Measurements from ENCODE around the gene SLC12A4. TPM values are rescaled to one million over a fixed set of nuclear protein-coding genes. Genes with fewer than 3 reads are reported as not detected.

SLC12A4 gene
- total and polyA plus RNA-seq, 4 donors: 8.0 to 37.3 (median 17.1) TPM

- no peak overlapping the region for H3K9ac ChIP-seq (ENCODE audit: low read depth in 1 of 2, low read length in 2 of 2)
- TF ChIP-seq CTCF (IDR thresholded peaks at IDR 0.05; ENCODE audit: low read depth, low read length, missing input control) (no peak), TAF1 (conservative IDR thresholded peaks at IDR 0.05) (no peak), ATF3 (IDR thresholded peaks at IDR 0.05) (no peak), FOXA1 (IDR thresholded peaks at IDR 0.05) (no peak), JUND (IDR thresholded peaks at IDR 0.05) (no peak), MAX (IDR thresholded peaks at IDR 0.05) (no peak), ZBTB33 (IDR thresholded peaks at IDR 0.05) (no peak)
- H3K27me3 ChIP-seq (ENCODE audit: control insufficient read depth in 4 of 4, insufficient read depth in 4 of 4, low read length in 3 of 4): no peaks in the 10 kb centered on the region
- H3K4me1 ChIP-seq (ENCODE audit: control insufficient read depth in 4 of 4, insufficient read depth in 4 of 4, low read length in 3 of 4): no peaks in the 10 kb centered on the region
- no peak overlapping the region for H3K4me3 ChIP-seq (ENCODE audit: low read depth in 1 of 3, low read length in 3 of 3)
- DNase-seq (ENCODE audit: low spot score): peak; percentile 26
- no peak overlapping the region for H3K27ac ChIP-seq (ENCODE audit: low read depth in 1 of 2, low read length in 2 of 2)
- no peaks in the 10 kb centered on the region for H3K9me3 ChIP-seq (ENCODE audit: control insufficient read depth in 4 of 4, low read length in 3 of 4)
- peaks cover 0 to 22% (median 6%) of the 10 kb centered on the region in 4 donors for H3K36me3 ChIP-seq (ENCODE audit: control insufficient read depth in 4 of 4, insufficient read depth in 3 of 4, low read depth in 1 of 4, low read length in 3 of 4)
- WGBS: 91% methylated on average over 8 of the region's 8 CpGs
Observed at GRCh38 chr16:67922740-67923139, 45.7 kb downstream of the SLC12A4 start.

- TF ChIP-seq GABPA (IDR thresholded peaks at IDR 0.05 in 1 of 2, conservative IDR thresholded peaks at IDR 0.05 in 1 of 2) (no peak), EGR1 (IDR thresholded peaks at IDR 0.05; ENCODE audit: low read depth in 2 of 2) (no peak), FOXA1 (IDR thresholded peaks at IDR 0.05) (no peak), RXRA (IDR thresholded peaks at IDR 0.05) (no peak), CTCF (IDR thresholded peaks at IDR 0.05; ENCODE audit: low read depth, low read length, missing input control) (no peak), TAF1 (conservative IDR thresholded peaks at IDR 0.05) (no peak), HNF4G (IDR thresholded peaks at IDR 0.05) (no peak), JUND (IDR thresholded peaks at IDR 0.05) (no peak), SP1 (IDR thresholded peaks at IDR 0.05) (no peak), HNF4A (conservative IDR thresholded peaks at IDR 0.05) (no peak), NR2F2 (IDR thresholded peaks at IDR 0.05) (no peak), YY1 (IDR thresholded peaks at IDR 0.05) (no peak), FOXA2 (IDR thresholded peaks at IDR 0.05) (no peak), ATF3 (IDR thresholded peaks at IDR 0.05) (no peak)
- no peak overlapping the region for H3K9ac ChIP-seq (ENCODE audit: low read depth in 1 of 2, low read length in 2 of 2)
- WGBS: 85% methylated on average over 5 of the region's 5 CpGs
- no peak for DNase-seq (ENCODE audit: low spot score)
- no peaks in the 10 kb centered on the region for H3K9me3 ChIP-seq (ENCODE audit: control insufficient read depth in 4 of 4, low read length in 3 of 4)
- peaks cover 0 to 5% (median under 1%) of the 10 kb centered on the region in 4 donors for H3K4me1 ChIP-seq (ENCODE audit: control insufficient read depth in 4 of 4, insufficient read depth in 4 of 4, low read length in 3 of 4)
- H3K36me3 ChIP-seq (ENCODE audit: control insufficient read depth in 4 of 4, insufficient read depth in 3 of 4, low read depth in 1 of 4, low read length in 3 of 4): peaks cover 0 to 17% (median 4%) of the 10 kb centered on the region in 4 donors
- H3K27ac ChIP-seq (ENCODE audit: low read depth in 1 of 2, low read length in 2 of 2): no peak overlapping the region
- H3K4me3 ChIP-seq (ENCODE audit: low read depth in 1 of 3, low read length in 3 of 3): no peak overlapping the region
- no peaks in the 10 kb centered on the region for H3K27me3 ChIP-seq (ENCODE audit: control insufficient read depth in 4 of 4, insufficient read depth in 4 of 4, low read length in 3 of 4)
Observed at GRCh38 chr16:67922221-67922620, 46.2 kb downstream of the SLC12A4 start.

Data from liver (tissue), 9 donors.